ENCODE results near the gene RIMBP2.
"Not testable (repeated sequence)": the region's sequence is repeated elsewhere in the genome, so short reads cannot be mapped to it uniquely, and the experiment has no call there.

The RIMBP2 gene

GRCh38 chr12:130651188-130651959 lies 64.7 kb downstream of the RIMBP2 start:
- DNase-seq = no peak

GRCh38 chr12:130650131-130650530 lies 66.0 kb downstream of the RIMBP2 start:
- DNase-seq = no peak

GRCh38 chr12:130649101-130650045 lies 66.7 kb downstream of the RIMBP2 start:
- no peak for DNase-seq

- DNase-seq = no peak
These were observed 68.3 kb downstream of the RIMBP2 start for GRCh38 chr12:130647814-130648213.

DNA sequence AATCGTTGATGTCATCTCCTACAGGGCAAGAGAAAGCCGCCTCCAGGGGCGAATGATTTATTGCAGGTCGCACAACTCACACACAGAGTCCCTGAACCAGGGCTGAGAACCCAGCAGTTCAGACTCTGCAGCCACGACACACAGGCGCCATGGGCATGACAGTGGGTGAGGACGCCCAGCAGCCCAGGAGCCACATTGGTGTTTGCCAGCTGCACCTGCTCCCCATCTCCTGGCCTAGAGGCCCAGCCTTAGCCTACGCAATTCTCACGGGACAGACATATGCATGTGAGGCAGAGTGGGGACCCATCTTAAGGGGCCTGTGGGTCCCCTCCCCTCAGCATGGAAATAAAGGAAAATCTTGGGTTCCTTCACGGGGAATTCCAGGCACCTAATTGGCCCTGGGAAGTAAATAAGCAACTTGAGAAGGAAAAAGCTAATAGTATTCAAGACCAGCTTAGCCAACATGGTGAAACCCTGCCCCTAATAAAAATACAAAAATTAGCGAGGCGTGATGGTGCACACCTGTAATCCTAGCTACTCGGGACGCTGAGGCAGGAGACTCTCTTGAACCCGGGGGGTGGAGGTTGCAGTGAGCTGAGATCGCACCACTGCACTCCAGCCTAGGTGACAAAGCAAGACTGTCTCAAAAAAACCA lies 69.3 kb downstream of the RIMBP2 start:
- peak; percentile 57 for DNase-seq

DNA sequence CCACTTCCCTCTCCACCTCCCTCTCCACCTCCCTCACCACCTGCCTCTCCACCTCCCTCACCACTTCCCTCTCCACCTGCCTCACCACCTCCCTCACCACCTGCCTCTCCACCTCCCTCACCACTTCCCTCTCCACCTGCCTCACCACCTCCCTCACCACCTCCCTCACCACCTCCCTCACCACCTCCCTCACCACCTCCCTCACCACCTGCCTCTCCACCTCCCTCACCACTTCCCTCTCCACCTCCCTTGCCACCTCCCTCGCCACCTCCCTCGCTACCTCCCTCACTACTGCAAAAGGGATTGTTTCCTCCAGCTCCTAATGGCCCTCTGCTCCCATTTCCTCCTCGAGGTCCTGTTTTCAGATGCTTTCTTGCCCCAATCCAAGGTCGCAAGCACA lies 69.9 kb downstream of the RIMBP2 start:
- not testable (repeated sequence) for DNase-seq

DNA sequence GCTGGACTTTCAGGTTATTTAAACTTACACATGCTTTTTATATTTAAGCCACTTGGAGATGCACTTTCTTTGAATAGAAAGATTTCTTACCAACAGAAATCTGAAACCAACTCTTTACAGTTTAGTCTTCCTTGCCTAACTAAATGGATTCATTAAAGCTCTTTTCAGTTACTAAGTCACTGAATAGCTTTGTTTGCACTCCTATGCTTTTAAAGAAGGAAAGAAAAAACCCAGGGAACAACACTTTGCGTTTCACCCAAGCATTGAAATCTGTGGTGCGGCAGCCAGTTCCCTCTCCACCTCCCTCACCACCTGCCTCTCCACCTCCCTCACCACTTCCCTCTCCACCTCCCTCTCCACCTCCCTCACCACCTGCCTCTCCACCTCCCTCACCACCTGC lies 70.3 kb downstream of the RIMBP2 start:
- no peak for DNase-seq

DNA sequence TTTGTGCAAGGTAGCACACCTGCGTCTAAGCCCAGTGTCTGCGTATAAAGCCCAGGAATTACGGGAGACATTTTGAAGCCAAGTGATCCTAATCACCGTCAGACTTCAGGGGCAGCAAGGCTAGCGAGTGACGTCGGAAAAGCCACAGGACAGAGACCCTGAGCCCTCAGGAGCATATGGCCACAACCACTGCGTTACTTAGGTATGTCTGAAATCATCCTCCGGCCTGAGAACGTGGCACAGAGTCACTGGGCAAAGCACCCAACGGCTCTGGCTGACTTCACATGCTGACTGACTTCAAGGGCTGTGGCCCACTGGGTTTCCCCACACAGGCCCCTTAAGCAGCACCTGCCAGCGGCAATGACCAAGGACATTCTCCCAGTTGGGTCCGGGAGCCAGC lies 71.5 kb downstream of the RIMBP2 start:
- no peak for DNase-seq

GRCh38 chr12:130644146-130644545 lies 72.0 kb downstream of the RIMBP2 start:
- DNase-seq = no peak

GRCh38 chr12:130642856-130643255 lies 73.2 kb downstream of the RIMBP2 start:
- no peak for DNase-seq

GRCh38 chr12:130641533-130642184 lies 74.4 kb downstream of the RIMBP2 start:
- DNase-seq = no peak

DNA sequence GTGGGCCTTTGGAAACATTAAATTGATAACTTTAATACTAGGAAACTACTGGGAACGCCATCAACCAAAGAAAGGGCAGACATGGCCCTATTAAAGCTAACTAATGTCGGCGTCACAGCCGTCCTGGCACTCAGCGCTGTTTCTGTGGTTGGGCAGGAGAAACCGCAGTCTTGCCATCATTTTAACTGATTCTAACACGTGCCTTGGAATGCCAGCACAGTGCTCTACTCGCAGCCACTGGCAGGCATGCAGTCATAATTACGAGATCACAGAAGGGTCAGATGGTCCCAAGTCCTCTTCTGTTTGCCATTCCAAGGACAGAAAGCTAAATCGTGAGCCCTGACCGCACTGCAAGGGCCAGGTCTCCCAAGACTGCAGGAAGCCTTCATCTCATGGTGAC lies 75.2 kb downstream of the RIMBP2 start:
- DNase-seq = no peak

GRCh38 chr12:130640496-130640895 lies 75.6 kb downstream of the RIMBP2 start:
- DNase-seq = no peak

- DNase-seq = peak; percentile 80
These were observed 76.3 kb downstream of the RIMBP2 start for GRCh38 chr12:130639476-130640424.

DNA sequence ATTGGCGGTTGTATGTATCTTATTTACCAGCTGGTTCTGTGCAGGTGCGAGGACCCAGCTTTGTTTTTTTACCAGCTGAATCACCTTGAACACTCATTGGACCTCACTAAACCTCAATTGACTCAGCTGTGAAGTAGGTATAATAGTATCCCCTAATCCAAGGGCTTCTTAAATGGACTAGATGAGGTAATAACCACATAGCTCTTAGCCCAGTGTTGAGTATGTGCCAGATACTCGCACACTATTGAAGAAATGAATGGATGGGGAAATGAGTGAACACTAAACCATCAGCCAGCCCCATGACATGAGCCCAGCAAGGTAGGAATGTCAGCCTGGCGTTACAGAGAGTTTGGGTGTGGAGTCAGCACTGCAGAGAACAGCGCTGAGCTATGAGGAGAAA lies 79.7 kb downstream of the RIMBP2 start:
- DNase-seq = no peak

GRCh38 chr12:130634866-130635265 lies 81.2 kb downstream of the RIMBP2 start:
- DNase-seq = peak; percentile 97

DNA sequence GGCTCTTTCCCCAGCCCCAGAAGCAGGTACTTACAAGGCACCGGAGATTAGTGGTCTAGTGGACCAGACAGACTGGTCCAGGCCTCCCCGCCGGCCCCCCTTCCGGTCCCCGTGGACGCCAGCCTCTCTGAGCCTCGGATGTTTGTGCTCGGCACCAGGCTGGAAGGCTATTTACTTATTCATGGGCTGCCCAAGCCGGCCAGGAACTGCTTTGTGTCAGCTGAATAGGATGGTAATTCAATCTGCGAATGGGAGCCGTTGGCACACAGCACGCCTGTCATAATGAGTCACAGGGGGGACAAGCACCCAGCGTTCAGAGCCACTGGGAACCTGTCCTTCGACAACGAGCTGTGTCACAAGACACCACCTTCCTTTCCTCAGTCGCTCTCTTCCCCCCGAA lies 82.3 kb downstream of the RIMBP2 start:
- peak; percentile 92 for DNase-seq

- DNase-seq = peak; percentile 89
These were observed 83.5 kb downstream of the RIMBP2 start for GRCh38 chr12:130632642-130633041.

DNA sequence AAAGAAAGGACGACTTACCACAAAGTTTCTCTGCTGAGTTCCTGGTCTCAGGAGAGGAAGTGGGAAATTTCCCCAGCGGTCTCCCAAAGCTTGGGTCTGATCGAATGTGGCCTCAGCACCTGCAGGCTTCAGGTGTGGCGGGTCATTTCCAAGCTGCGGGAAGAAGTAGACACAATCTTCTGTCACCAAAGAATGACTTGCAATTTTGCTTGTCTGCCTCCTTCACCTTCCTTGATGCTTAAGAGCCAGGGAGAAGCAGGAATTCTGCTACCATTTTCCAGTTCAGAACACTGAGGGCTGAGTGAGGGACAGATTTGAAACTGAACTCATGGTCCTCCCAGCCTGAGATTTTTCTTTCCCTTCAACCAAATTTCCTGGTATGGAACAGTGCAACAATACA lies 87.8 kb downstream of the RIMBP2 start:
- DNase-seq = no peak

GRCh38 chr12:130627175-130627574 lies 88.9 kb downstream of the RIMBP2 start:
- DNase-seq = no peak

- DNase-seq = no peak
These were observed 89.5 kb downstream of the RIMBP2 start for GRCh38 chr12:130626601-130627000.

GRCh38 chr12:130625201-130625600 lies 90.9 kb downstream of the RIMBP2 start:
- DNase-seq = no peak

Data from NCI-H526 treated with DMSO at 0.1 percent for 48 hours (cell line).